Osteoblast (primary cell): ENCODE measurements around the gene AFF3. TPM values are rescaled to one million over a fixed set of nuclear protein-coding genes. Genes with fewer than 3 reads are reported as not detected.

ENCODE experiments used
- DNase-seq: peaks from one replicate; pipeline ENCODE4 v3.0.0; 2011; ENCODE audit warnings: low spot score, mixed read lengths; ENCODE audit not compliant: insufficient read length; ENCODE audit errors: missing footprints
- H2AFZ ChIP-seq: 2 replicates; pipeline ENCODE4 v1.6.0; 2011; ENCODE audit warnings: mild to moderate bottlenecking, low read length
- H3K27ac ChIP-seq: 2 replicates; pipeline ENCODE4 v1.5.1; 2011; ENCODE audit warnings: mild to moderate bottlenecking, low read depth, low read length, moderate library complexity
- H3K27me3 ChIP-seq: 2 replicates; pipeline ENCODE4 v1.6.0; 2012; ENCODE audit warnings: mild to moderate bottlenecking, control low read depth, inconsistent platforms, low read length, moderate library complexity; ENCODE audit not compliant: insufficient read depth
- H3K36me3 ChIP-seq: 2 replicates; pipeline ENCODE4 v1.5.1; 2011; ENCODE audit warnings: mild to moderate bottlenecking, low read length, control low read depth, moderate library complexity; ENCODE audit not compliant: insufficient read depth
- H3K4me1 ChIP-seq: 2 replicates; pipeline ENCODE4 v1.5.1; 2011; ENCODE audit warnings: mild to moderate bottlenecking, low read length, control low read depth, moderate library complexity; ENCODE audit not compliant: insufficient read depth
- H3K4me2 ChIP-seq: 2 replicates; pipeline ENCODE4 v1.6.0; 2011; ENCODE audit warnings: mild to moderate bottlenecking, low read length; ENCODE audit not compliant: insufficient read depth
- H3K4me3 ChIP-seq: fragments of 200-600 bp; sonication (generic); 3 replicates; pipeline ENCODE4 v1.5.1; 2012; ENCODE audit warnings: mild to moderate bottlenecking, low read length, inconsistent platforms; ENCODE audit not compliant: insufficient read depth
- H3K79me2 ChIP-seq: 2 replicates; pipeline ENCODE4 v1.6.0; 2012; ENCODE audit warnings: mild to moderate bottlenecking, low read length, control low read depth, inconsistent platforms; ENCODE audit not compliant: insufficient read depth
- H3K9me3 ChIP-seq: 2 replicates; pipeline ENCODE4 v1.5.1; 2011; ENCODE audit warnings: low read depth, low read length, control low read depth
- H4K20me1 ChIP-seq: 2 replicates; pipeline ENCODE4 v1.6.0; 2012; ENCODE audit warnings: mild to moderate bottlenecking, low read length, control low read depth; ENCODE audit not compliant: insufficient read depth
- total RNA-seq: library from RNA; depleted of rRNA; stranded (reverse); fragments of >200 nt; gene quantifications from 2 replicates; pipeline ENCODE4 v1.2.3, GENCODE V29; 2012
- TF ChIP-seq, protein P1 (sequence below): IDR thresholded peaks from 2 replicates; pipeline ENCODE4 v1.5.1; 2011; ENCODE audit warnings: mild to moderate bottlenecking, low read depth, low read length, moderate library complexity; ENCODE audit errors: extremely low read depth

Gene AFF3
- total RNA-seq, 1 donor = 4.3 TPM

DNA sequence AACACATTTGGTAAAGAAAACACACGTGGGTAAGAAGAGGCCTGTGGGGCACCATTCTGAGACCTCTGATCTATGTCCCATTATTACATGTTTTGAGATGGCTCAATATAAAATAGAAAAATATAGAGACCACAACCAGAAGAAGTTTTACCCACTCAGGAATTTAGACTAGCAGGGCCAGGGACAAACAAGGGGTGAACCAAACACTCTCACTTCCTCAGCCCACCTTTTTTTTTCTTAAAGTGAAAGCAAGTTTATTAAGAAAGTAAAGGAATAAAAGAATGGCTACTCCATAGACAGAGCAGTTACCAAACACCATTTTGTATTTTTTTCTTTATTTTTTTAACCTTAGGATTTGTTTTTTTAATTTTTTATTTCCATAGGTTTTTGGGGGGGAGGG is 533.5 kb downstream of the AFF3 start:
- no peaks in the 10 kb centered on the region for H3K27me3 ChIP-seq
- peaks cover 13% of the 10 kb centered on the region for H3K4me1 ChIP-seq
- no peaks in the 10 kb centered on the region for H3K36me3 ChIP-seq
- H3K79me2 ChIP-seq = no peaks in the 10 kb centered on the region
- no peak overlapping the region for H3K27ac ChIP-seq
- no peak overlapping the region for H3K4me2 ChIP-seq
- no peak overlapping the region for H3K4me3 ChIP-seq
- H3K9me3 ChIP-seq = no peaks in the 10 kb centered on the region
- no peak overlapping the region for H2AFZ ChIP-seq
- no peak for DNase-seq
- TF ChIP-seq, protein P1, sequence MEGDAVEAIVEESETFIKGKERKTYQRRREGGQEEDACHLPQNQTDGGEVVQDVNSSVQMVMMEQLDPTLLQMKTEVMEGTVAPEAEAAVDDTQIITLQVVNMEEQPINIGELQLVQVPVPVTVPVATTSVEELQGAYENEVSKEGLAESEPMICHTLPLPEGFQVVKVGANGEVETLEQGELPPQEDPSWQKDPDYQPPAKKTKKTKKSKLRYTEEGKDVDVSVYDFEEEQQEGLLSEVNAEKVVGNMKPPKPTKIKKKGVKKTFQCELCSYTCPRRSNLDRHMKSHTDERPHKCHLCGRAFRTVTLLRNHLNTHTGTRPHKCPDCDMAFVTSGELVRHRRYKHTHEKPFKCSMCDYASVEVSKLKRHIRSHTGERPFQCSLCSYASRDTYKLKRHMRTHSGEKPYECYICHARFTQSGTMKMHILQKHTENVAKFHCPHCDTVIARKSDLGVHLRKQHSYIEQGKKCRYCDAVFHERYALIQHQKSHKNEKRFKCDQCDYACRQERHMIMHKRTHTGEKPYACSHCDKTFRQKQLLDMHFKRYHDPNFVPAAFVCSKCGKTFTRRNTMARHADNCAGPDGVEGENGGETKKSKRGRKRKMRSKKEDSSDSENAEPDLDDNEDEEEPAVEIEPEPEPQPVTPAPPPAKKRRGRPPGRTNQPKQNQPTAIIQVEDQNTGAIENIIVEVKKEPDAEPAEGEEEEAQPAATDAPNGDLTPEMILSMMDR = no peak
- H4K20me1 ChIP-seq = no peaks in the 10 kb centered on the region

- Histone ChIP-seq H3K9me3 (no peaks in the 10 kb centered on the region), H3K27ac (no peak overlapping the region), H4K20me1 (no peaks in the 10 kb centered on the region), H3K4me2 (no peak overlapping the region), H3K4me1 (peaks cover 14% of the 10 kb centered on the region), H3K36me3 (no peaks in the 10 kb centered on the region), H3K79me2 (no peaks in the 10 kb centered on the region), H2AFZ (no peak overlapping the region), H3K27me3 (no peaks in the 10 kb centered on the region), H3K4me3 (no peak overlapping the region)
- TF ChIP-seq, protein P1 = peak; percentile 24
- DNase-seq = no peak
These were observed 534.4 kb downstream of the AFF3 start for GRCh38 chr2:99607861-99608491.

GRCh38 chr2:99607454-99607853 is 534.9 kb downstream of the AFF3 start:
- Histone ChIP-seq H3K27ac (no peak overlapping the region), H3K4me2 (no peak overlapping the region), H3K4me1 (peaks cover 19% of the 10 kb centered on the region), H3K27me3 (no peaks in the 10 kb centered on the region), H3K4me3 (no peak overlapping the region), H3K79me2 (no peaks in the 10 kb centered on the region), H4K20me1 (no peaks in the 10 kb centered on the region), H3K9me3 (no peaks in the 10 kb centered on the region), H2AFZ (no peak overlapping the region), H3K36me3 (no peaks in the 10 kb centered on the region)
- no peak for DNase-seq
- TF ChIP-seq, protein P1 = no peak

GRCh38 chr2:99605036-99605435 is 537.4 kb downstream of the AFF3 start:
- Histone ChIP-seq H3K27ac (no peak overlapping the region), H2AFZ (peak overlapping the region; percentile 45), H3K4me2 (peak overlapping the region; percentile 49), H3K4me3 (no peak overlapping the region), H3K36me3 (no peaks in the 10 kb centered on the region), H3K9me3 (no peaks in the 10 kb centered on the region), H3K4me1 (peaks cover 30% of the 10 kb centered on the region), H4K20me1 (no peaks in the 10 kb centered on the region), H3K79me2 (no peaks in the 10 kb centered on the region), H3K27me3 (no peaks in the 10 kb centered on the region)
- TF ChIP-seq, protein P1 = no peak
- DNase-seq = no peak
